Lung (tissue), 12 donors: ENCODE measurements around the gene NKD2. TPM values are rescaled to one million over a fixed set of nuclear protein-coding genes. Genes with fewer than 3 reads are reported as not detected.

Source experiments
- ATAC-seq: fragments of 200-7000 bp; cut with Tn5 transposase; one replicate; pipeline ENCODE4 v1.9.1; 2020; ENCODE audit warnings: moderate number of reproducible peaks; ENCODE audit not compliant: insufficient read depth, low FRiP score
- DNase-seq, 3 donors: peaks; one replicate each; pipeline ENCODE4 v3.0.0-alpha.2; 2013 to 2017
- H3K27ac ChIP-seq, 2 donors: one replicate each; pipeline ENCODE4 v1.5.1; 2013; ENCODE audit warnings: mild to moderate bottlenecking in 2 of 2, moderate library complexity in 2 of 2, control low read depth in 1 of 2, inconsistent platforms in 1 of 2, low read depth in 1 of 2, low read length in 1 of 2
- H3K27me3 ChIP-seq, 3 donors: one replicate each; pipeline ENCODE4 v1.5.1; 2013; ENCODE audit warnings: low read length in 2 of 3; ENCODE audit not compliant: control insufficient read depth in 3 of 3, insufficient read depth in 3 of 3
- H3K36me3 ChIP-seq, 4 donors: one replicate each; pipeline ENCODE4 v1.5.1; 2013; ENCODE audit warnings: low read length in 4 of 4, mild to moderate bottlenecking in 1 of 4, moderate library complexity in 1 of 4; ENCODE audit not compliant: control insufficient read depth in 4 of 4, insufficient read depth in 4 of 4
- H3K4me1 ChIP-seq, 5 donors: one replicate each; pipeline ENCODE4 v1.5.1; 2013; ENCODE audit warnings: low read length in 5 of 5, mild to moderate bottlenecking in 2 of 5, moderate library complexity in 1 of 5; ENCODE audit not compliant: control insufficient read depth in 5 of 5, insufficient read depth in 5 of 5
- H3K4me3 ChIP-seq: one replicate; pipeline ENCODE4 v1.5.1; 2013; ENCODE audit warnings: mild to moderate bottlenecking, control low read depth, moderate library complexity
- H3K9ac ChIP-seq, 2 donors: one replicate each; pipeline ENCODE4 v1.5.1; 2013; ENCODE audit warnings: low read length in 2 of 2, control low read depth in 1 of 2; ENCODE audit not compliant: insufficient read depth in 1 of 2
- H3K9me3 ChIP-seq, 4 donors: one replicate each; pipeline ENCODE4 v1.5.1; 2013; ENCODE audit warnings: low read length in 3 of 4, mild to moderate bottlenecking in 1 of 4, moderate library complexity in 1 of 4; ENCODE audit not compliant: control insufficient read depth in 4 of 4, insufficient read depth in 3 of 4
- whole genome bisulfite sequencing, 2 donors: extraction: QIAGEN DNeasy Blood & Tissue Kit; methylation state at CpG; one replicate each; pipeline ENCODE4 v1.1.7; 2013; 5-methylcytosine and 5-hydroxymethylcytosine counted together
- polyA plus RNA-seq, 2 donors: library from polyadenylated mRNA; stranded (reverse); fragments of 200-250 nt; gene quantifications; one replicate each; pipeline ENCODE4 v1.2.1, GENCODE V29; 2013
- total RNA-seq, 2 donors: library from RNA; depleted of rRNA in 1 of 2; stranded (reverse); fragments of >200 nt in 1 of 2; gene quantifications; one replicate each; pipeline ENCODE4 v1.2.1, GENCODE V29; 2014 to 2021
- TF ChIP-seq, protein P1 (sequence below): IDR thresholded peaks from 2 replicates; pipeline ENCODE4 v1.5.1; 2012; ENCODE audit warnings: mild to moderate bottlenecking; ENCODE audit errors: control extremely low read depth, extremely low read depth
- donor health status: control.
- donor health status: control.
- donor health status: Bipolar disorder and iron deficiency.
- donor health status: healthy.
- donor health status: DM: yes; HTN: yes; CAD: no.

The NKD2 gene
- total and polyA plus RNA-seq, 4 donors, result 9.9 to 88.0 (median 48.4) TPM

DNA sequence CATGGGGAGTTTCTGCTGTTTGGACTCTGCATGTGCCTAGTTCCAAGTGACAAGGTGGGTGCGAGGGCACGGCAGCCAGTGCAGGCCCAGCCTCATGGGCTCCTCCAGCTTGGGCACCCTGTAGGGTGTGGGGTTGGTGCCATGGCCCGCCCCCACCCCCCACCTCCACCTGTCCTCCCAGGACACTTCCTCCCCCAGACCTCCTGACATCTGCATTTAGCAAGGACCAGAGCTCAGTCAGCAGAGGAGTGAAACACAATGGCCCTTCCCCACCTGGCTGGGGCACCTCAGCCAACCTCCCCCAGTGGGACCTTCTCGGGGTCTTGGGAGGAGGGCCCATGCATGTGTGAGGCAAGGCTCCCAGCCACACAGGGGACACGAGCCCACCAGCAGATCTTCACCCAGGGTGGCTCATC is 1.9 kb upstream of the NKD2 start:
- Histone ChIP-seq H3K27ac (no peak overlapping the region), H3K4me3 (no peak overlapping the region), H3K9me3 (peaks cover 0 to 3% (median 0%) of the 10 kb centered on the region in 4 donors), H3K9ac (no peak overlapping the region), H3K4me1 (peaks cover 0 to 27% (median 4%) of the 10 kb centered on the region in 5 donors), H3K27me3 (peaks cover 0 to 9% (median 7%) of the 10 kb centered on the region in 3 donors), H3K36me3 (no peaks in the 10 kb centered on the region)
- TF ChIP-seq, protein P1, sequence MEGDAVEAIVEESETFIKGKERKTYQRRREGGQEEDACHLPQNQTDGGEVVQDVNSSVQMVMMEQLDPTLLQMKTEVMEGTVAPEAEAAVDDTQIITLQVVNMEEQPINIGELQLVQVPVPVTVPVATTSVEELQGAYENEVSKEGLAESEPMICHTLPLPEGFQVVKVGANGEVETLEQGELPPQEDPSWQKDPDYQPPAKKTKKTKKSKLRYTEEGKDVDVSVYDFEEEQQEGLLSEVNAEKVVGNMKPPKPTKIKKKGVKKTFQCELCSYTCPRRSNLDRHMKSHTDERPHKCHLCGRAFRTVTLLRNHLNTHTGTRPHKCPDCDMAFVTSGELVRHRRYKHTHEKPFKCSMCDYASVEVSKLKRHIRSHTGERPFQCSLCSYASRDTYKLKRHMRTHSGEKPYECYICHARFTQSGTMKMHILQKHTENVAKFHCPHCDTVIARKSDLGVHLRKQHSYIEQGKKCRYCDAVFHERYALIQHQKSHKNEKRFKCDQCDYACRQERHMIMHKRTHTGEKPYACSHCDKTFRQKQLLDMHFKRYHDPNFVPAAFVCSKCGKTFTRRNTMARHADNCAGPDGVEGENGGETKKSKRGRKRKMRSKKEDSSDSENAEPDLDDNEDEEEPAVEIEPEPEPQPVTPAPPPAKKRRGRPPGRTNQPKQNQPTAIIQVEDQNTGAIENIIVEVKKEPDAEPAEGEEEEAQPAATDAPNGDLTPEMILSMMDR, result no peak
- DNase-seq (peak in 1 of 3 donors; percentile 9), ATAC-seq (no peak)
- WGBS, 2 donors, result 92 to 94% methylated on average over 5 of the region's 5 CpGs

DNA sequence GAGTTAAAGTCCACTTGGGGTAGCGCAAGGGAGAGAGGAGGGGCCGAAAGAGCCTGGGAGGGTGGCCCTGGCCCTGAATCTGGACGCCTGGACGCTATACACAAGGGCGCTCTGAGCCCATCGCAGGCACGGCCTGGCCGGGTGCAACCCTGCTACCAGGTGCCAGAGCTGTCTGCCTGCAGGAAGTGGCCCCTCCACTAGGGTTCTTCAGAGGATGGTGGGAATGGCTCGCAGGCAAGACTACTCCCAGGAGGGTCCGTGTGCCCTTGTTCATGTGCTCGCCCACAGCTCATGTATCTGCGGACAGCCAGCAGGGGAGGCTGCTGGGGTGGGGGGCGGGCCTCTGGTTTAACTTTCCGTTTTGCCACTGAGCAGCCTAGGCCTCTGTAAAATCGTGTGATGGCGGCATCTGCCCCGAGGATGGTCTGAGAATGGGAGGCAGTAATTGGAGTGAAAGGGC is 1.4 kb upstream of the NKD2 start:
- Histone ChIP-seq H3K27ac (no peak overlapping the region), H3K4me1 (peaks cover 0 to 27% (median 4%) of the 10 kb centered on the region in 5 donors), H3K4me3 (no peak overlapping the region), H3K36me3 (no peaks in the 10 kb centered on the region), H3K9ac (no peak overlapping the region), H3K27me3 (peaks cover 0 to 9% (median 7%) of the 10 kb centered on the region in 3 donors), H3K9me3 (peaks cover 0 to 3% (median 0%) of the 10 kb centered on the region in 4 donors)
- peak in 1 of 3 donors; percentile 14 for DNase-seq
- TF ChIP-seq, protein P1, result no peak
- 85% methylated on average over 17 of the region's 17 CpGs for WGBS, 2 donors
- no peak for ATAC-seq

DNA sequence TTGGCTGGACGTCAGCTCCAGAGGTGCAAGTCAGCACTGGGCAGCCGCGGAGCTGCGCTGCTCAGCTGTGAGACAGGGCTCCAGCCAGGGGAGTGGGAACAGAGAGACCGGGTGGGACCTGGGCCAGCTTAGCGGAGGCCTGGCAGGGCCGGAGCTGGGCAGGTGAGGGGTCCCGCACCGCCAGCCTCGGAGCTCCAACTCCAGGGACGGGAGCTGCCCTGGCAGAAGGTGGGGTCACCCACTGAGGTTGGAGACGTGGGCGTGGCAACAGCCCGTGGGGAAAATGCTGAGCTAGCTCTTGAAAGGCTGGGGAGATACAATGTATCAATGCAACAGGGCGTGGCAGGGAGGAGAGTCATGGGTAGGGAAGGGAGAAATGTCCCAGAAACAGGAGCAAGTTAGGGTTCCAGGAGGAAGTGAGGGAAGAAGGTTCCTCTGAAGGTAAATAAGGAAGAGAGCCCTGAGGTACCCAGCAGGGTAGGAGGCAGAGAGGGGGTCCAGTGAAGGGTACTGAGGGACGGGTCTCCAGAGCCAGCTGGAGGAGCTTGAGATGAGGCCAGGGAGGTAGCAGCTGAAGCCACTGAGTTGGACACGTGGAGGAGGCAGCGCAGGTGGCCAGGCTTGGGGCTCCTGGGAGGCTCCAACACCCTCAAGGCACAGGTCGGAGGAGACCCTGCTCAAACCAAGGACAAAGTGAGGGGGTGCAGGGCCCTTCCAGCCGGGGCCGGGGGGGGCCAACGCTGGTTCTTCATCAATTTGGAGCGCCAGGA is 736 bp upstream of the NKD2 start:
- Histone ChIP-seq H3K27ac (peak overlapping the region in 1 of 2 donors; percentile 27), H3K36me3 (no peaks in the 10 kb centered on the region), H3K4me1 (peaks cover 0 to 27% (median 4%) of the 10 kb centered on the region in 5 donors), H3K27me3 (peaks cover 0 to 9% (median 7%) of the 10 kb centered on the region in 3 donors), H3K9me3 (peaks cover 0 to 3% (median 0%) of the 10 kb centered on the region in 4 donors), H3K9ac (no peak overlapping the region), H3K4me3 (no peak overlapping the region)
- TF ChIP-seq, protein P1, result no peak
- DNase-seq (peak in 1 of 3 donors; percentile 21), ATAC-seq (no peak)
- WGBS, 2 donors, result 65 to 67% methylated on average over 23 of the region's 23 CpGs
